ENCODE data around the gene TFF3. TPM values are rescaled to one million over a fixed set of nuclear protein-coding genes. Genes with fewer than 3 reads are reported as not detected.

Gene TFF3
- total and polyA plus RNA-seq, 10 of the 15 experiments (the other 5 are each of a cell fraction or from before 2014, with no cell fraction given): not detected

- no TSS peak for BruUV-seq (replicated peaks)
- no peak overlapping the region for H3K4me3 ChIP-seq
- no peak for ATAC-seq
- H3K27me3 ChIP-seq (replicated peaks in 1 of 2; ENCODE audit: control insufficient read depth in 2 of 2, insufficient read depth in 2 of 2, low read length in 1 of 2): no peaks in the 10 kb centered on the region
- H3K4me2 ChIP-seq (ENCODE audit: control insufficient read depth, insufficient read depth): no peak overlapping the region
- H4K20me1 ChIP-seq (ENCODE audit: control insufficient read depth, insufficient read depth): no peaks in the 10 kb centered on the region
- FAIRE-seq: no peak
- no peaks in the 10 kb centered on the region for H3K4me1 ChIP-seq (ENCODE audit: control insufficient read depth, insufficient read depth, low read length)
- no peak for DNase-seq (ENCODE audit: low read depth, low spot score)
- H3K79me2 ChIP-seq (ENCODE audit: control insufficient read depth, insufficient read depth, low read length): no peaks in the 10 kb centered on the region
- POLR2A ChIA-PET: no interaction called here
- in situ Hi-C loops (cut with MboI) (no loop called here), intact Hi-C loops (cut with micrococcal nuclease; ENCODE audit: unreplicated experiment) (no loop called here)
- TF ChIP-seq IKZF2 (IDR thresholded peaks at IDR 0.05) (no peak), IKZF1 (conservative IDR thresholded peaks at IDR 0.05) (no peak), CHD1 (IDR thresholded peaks at IDR 0.05; ENCODE audit: low read depth, low read length) (no peak), CREM (IDR thresholded peaks at IDR 0.05; ENCODE audit: low read depth) (no peak), MLLT1 (IDR thresholded peaks at IDR 0.05) (no peak), ZZZ3 (IDR thresholded peaks at IDR 0.05; ENCODE audit: control insufficient read depth, insufficient read length, low read depth) (no peak), ZBTB33 (IDR thresholded peaks at IDR 0.05) (no peak), ZSCAN29 (IDR thresholded peaks at IDR 0.05) (no peak), EP300 (IDR thresholded peaks at IDR 0.05; ENCODE audit: borderline replicate concordance in 1 of 2, control insufficient read depth in 1 of 2, low read depth in 2 of 2, low read length in 2 of 2) (no peak), SIX5 (IDR thresholded peaks at IDR 0.05; ENCODE audit: low read depth, low read length, severe bottlenecking) (no peak), EED (IDR thresholded peaks at IDR 0.05; ENCODE audit: low read depth) (no peak), RAD51 (IDR thresholded peaks at IDR 0.05) (no peak)
- CTCF ChIA-PET: interaction anchor here (1.0 to 1.5 kb wide), 2 partner anchors 90 to 231 kb away, joined by 3 to 4 read pairs; no protein-coding TSS in a partner anchor
- no peak overlapping the region for H2AFZ ChIP-seq (ENCODE audit: control insufficient read depth, low read depth, low read length)
- no peak overlapping the region for H3K27ac ChIP-seq (ENCODE audit: control insufficient read depth, insufficient read depth)
- SMC1A ChIA-PET (ENCODE audit: uncharacterized antibody, unreplicated experiment): interaction anchor here (1.3 kb wide), 1 partner anchor 9 kb away, joined by 10 read pairs; no protein-coding TSS in a partner anchor
- RAD21 ChIA-PET (ENCODE audit: unreplicated experiment): no interaction called here
- no peak overlapping the region for H3K9ac ChIP-seq (ENCODE audit: control insufficient read depth, insufficient read depth, low read length)
- H3K9me3 ChIP-seq (replicated peaks; ENCODE audit: control insufficient read depth, insufficient read depth, low read length): no peaks in the 10 kb centered on the region; the same call in 2 of the 3 replicates
- H3K36me3 ChIP-seq (ENCODE audit: control insufficient read depth in 2 of 2, insufficient read depth in 2 of 2, low read length in 1 of 2): no peaks in the 10 kb centered on the region
- WGBS (ENCODE audit: insufficient coverage, insufficient replicate concordance, low lambda C conversion rate, missing lambda C conversion rate): 35% methylated on average over 2 of the region's 2 CpGs
Observed at GRCh38 chr21:42348762-42349161, 33.6 kb upstream of the TFF3 start.

Data from GM12878 (cell line).